HCT116 (cell line): Measurements from ENCODE around the gene THAP11. TPM values are rescaled to one million over a fixed set of nuclear protein-coding genes. Genes with fewer than 3 reads are reported as not detected.

Experiments
- ATAC-seq: fragments of 200-7000 bp; cut with Tn5 transposase; 2 replicates; pipeline ENCODE4 v1.9.1; 2020; ENCODE audit warnings: mild to moderate bottlenecking, moderate library complexity
- BruUV-seq: library from RNA; stranded (reverse); fragments of 400-500 nt; replicated peaks from 2 replicates; lab custom pipeline; 2021; lab: Mats Ljungman, UMichigan
- CTCF ChIA-PET: fragments of 300-600 bp; sonication (Branson Sonifier 250); formaldehyde crosslinking; loops from one replicate; lab custom pipeline; 2021; ENCODE audit warnings: antibody characterized with exemption; lab: Charles Lee
- POLR2A ChIA-PET: fragments of 300-600, 350-600 bp; sonication (Branson Sonifier 250); formaldehyde crosslinking; loops from one replicate; lab custom pipeline; 2021; ENCODE audit warnings: antibody characterized with exemption; lab: Charles Lee
- RAD21 ChIA-PET, 2 experiments: fragments of 300-600 bp; sonication (Branson Sonifier 250); formaldehyde crosslinking; loops; one replicate each; lab custom pipeline; 2023; ENCODE audit warnings: low total read pairs in 2 of 2; ENCODE audit not compliant: uncharacterized antibody in 2 of 2, unreplicated experiment in 2 of 2, low non-redundant PET in 1 of 2; lab: Charles Lee
- DNase-seq: peaks from one replicate; pipeline ENCODE4 v3.0.0-alpha.2; 2010; ENCODE audit warnings: low read depth, low spot score
- H2AFZ ChIP-seq: fragments of 200-600 bp; shearing (Covaris generic), sonication (generic); 2 replicates; pipeline ENCODE4 v1.6.1; 2017; ENCODE audit warnings: low read depth, mixed run types, mixed read lengths, antibody characterized with exemption, low read length; ENCODE audit not compliant: poor library complexity, severe bottlenecking
- H3K27ac ChIP-seq: 2 replicates; pipeline ENCODE4 v1.5.1; 2012; ENCODE audit warnings: low read depth, low read length
- H3K27me3 ChIP-seq: fragments of 200-600 bp; sonication (generic); 2 replicates; pipeline ENCODE4 v1.6.1; 2016; ENCODE audit warnings: mixed run types, low read length, mixed read lengths; ENCODE audit not compliant: insufficient read depth
- H3K36me3 ChIP-seq, 2 experiments: fragments of 200-500 bp in 1 of 2; fragments of 200-600 bp in 1 of 2; sonication (Bioruptor generic) in 1 of 2; sonication (generic) in 1 of 2; 2 replicates each; pipeline versions ENCODE4 v1.5.1 to v1.6.1; 2014 to 2016; ENCODE audit warnings: low read length in 2 of 2, inconsistent platforms in 1 of 2, mixed read lengths in 1 of 2, mixed run types in 1 of 2; ENCODE audit not compliant: insufficient read depth in 2 of 2, control insufficient read depth in 1 of 2
- H3K4me1 ChIP-seq, 2 experiments: fragments of 200-600 bp in 1 of 2; sonication (generic) in 1 of 2; 2 replicates each; pipeline versions ENCODE4 v1.5.1 to v1.6.1; 2012 to 2017; ENCODE audit warnings: low read length in 2 of 2, inconsistent platforms in 1 of 2, mild to moderate bottlenecking in 1 of 2, mixed read lengths in 1 of 2, mixed run types in 1 of 2, moderate library complexity in 1 of 2; ENCODE audit not compliant: insufficient read depth in 2 of 2, control insufficient read depth in 1 of 2
- H3K4me2 ChIP-seq: fragments of 200-600 bp; sonication (generic); 2 replicates; pipeline ENCODE4 v1.6.1; 2017; ENCODE audit warnings: mixed run types, low read length, mixed read lengths
- H3K4me3 ChIP-seq, 2 experiments: fragments of 200-600 bp in 1 of 2; sonication (generic) in 1 of 2; replicated peaks in 1 of 2; 2 replicates each; pipeline ENCODE4 v1.5.1; 2011 to 2016; ENCODE audit warnings: low read length in 2 of 2, control low read depth in 1 of 2, low read depth in 1 of 2, mild to moderate bottlenecking in 1 of 2, mixed read lengths in 1 of 2, mixed run types in 1 of 2
- H3K79me2 ChIP-seq: fragments of 200-600 bp; sonication (generic); 2 replicates; pipeline ENCODE4 v1.6.1; 2017; ENCODE audit warnings: mild to moderate bottlenecking, mixed run types, low read length, moderate library complexity, mixed read lengths; ENCODE audit not compliant: insufficient read depth
- H3K9ac ChIP-seq: fragments of 200-600 bp; sonication (generic); 2 replicates; pipeline ENCODE4 v1.6.1; 2016; ENCODE audit warnings: low read length, mixed read lengths
- H3K9me2 ChIP-seq: fragments of 200-600 bp; sonication (generic), shearing (Covaris generic); 2 replicates; pipeline ENCODE4 v1.6.1; 2017; ENCODE audit warnings: mixed run types, mild to moderate bottlenecking, moderate library complexity; ENCODE audit not compliant: insufficient read depth
- H3K9me3 ChIP-seq, 2 experiments: fragments of 200-500 bp in 1 of 2; fragments of 200-600 bp in 1 of 2; sonication (Bioruptor generic) in 1 of 2; sonication (generic) in 1 of 2; 2 replicates each; pipeline ENCODE4 v1.6.1; 2014 to 2017; ENCODE audit warnings: low read length in 2 of 2, mixed read lengths in 2 of 2, inconsistent platforms in 1 of 2, low read depth in 1 of 2, mild to moderate bottlenecking in 1 of 2, mixed run types in 1 of 2, moderate library complexity in 1 of 2; ENCODE audit not compliant: control insufficient read depth in 1 of 2, insufficient read depth in 1 of 2
- H4K20me1 ChIP-seq: fragments of 200-600 bp; sonication (generic), shearing (Covaris generic); 2 replicates; pipeline ENCODE4 v1.6.1; 2017; ENCODE audit warnings: mixed run types, mild to moderate bottlenecking, moderate library complexity; ENCODE audit not compliant: insufficient read depth
- ATF3 ChIP-seq: IDR thresholded peaks from 2 replicates; pipeline ENCODE4 v1.6.1; 2012
- CBX3 ChIP-seq: IDR thresholded peaks from 2 replicates; pipeline ENCODE4 v1.6.1; 2012; ENCODE audit warnings: low read depth
- CEBPB ChIP-seq: IDR thresholded peaks from 2 replicates; pipeline ENCODE4 v1.6.1; 2012; ENCODE audit warnings: low read depth
- CTCF ChIP-seq, 3 experiments: fragments of 200-600 bp in 1 of 3; sonication (generic) in 1 of 3; IDR thresholded peaks in 2 of 3; conservative IDR thresholded peaks in 1 of 3; 2 replicates each; pipeline ENCODE4 v1.5.1; 2012 to 2017; ENCODE audit warnings: low read depth in 2 of 3, low read length in 2 of 3, antibody characterized with exemption in 1 of 3, borderline replicate concordance in 1 of 3, control low read depth in 1 of 3, mild to moderate bottlenecking in 1 of 3, mixed read lengths in 1 of 3, mixed run types in 1 of 3, moderate library complexity in 1 of 3; ENCODE audit not compliant: insufficient read depth in 1 of 3
- EGR1 ChIP-seq: IDR thresholded peaks from 2 replicates; pipeline ENCODE4 v1.6.1; 2012; ENCODE audit warnings: low read depth
- ELF1 ChIP-seq: IDR thresholded peaks from 2 replicates; pipeline ENCODE4 v1.6.1; 2012; ENCODE audit warnings: low read depth, borderline replicate concordance
- EZH2 ChIP-seq: fragments of 200-600 bp; sonication (generic); IDR thresholded peaks from 2 replicates; pipeline ENCODE4 v1.6.1; 2017; ENCODE audit warnings: antibody characterized with exemption, mixed run types
- JUND ChIP-seq: IDR thresholded peaks from 2 replicates; pipeline ENCODE4 v1.6.1; 2012
- POLR2A ChIP-seq: IDR thresholded peaks from 2 replicates; pipeline ENCODE4 v1.7.0; 2011; ENCODE audit warnings: borderline replicate concordance; ENCODE audit not compliant: insufficient read depth, insufficient read length; ENCODE audit errors: extremely low read depth
- POLR2AphosphoS5 ChIP-seq: IDR thresholded peaks from 2 replicates; pipeline ENCODE4 v1.6.1; 2011; ENCODE audit warnings: mild to moderate bottlenecking, low read depth, low read length, moderate library complexity
- RAD21 ChIP-seq: IDR thresholded peaks from 2 replicates; pipeline ENCODE4 v1.6.1; 2012; ENCODE audit warnings: low read depth, mild to moderate bottlenecking
- SIN3A ChIP-seq: IDR thresholded peaks from 2 replicates; pipeline ENCODE4 v1.6.1; 2012; ENCODE audit warnings: low read depth
- SP1 ChIP-seq: IDR thresholded peaks from 2 replicates; pipeline ENCODE4 v1.6.1; 2012; ENCODE audit warnings: low read depth
- ZNF274 ChIP-seq: fragments of 200-500 bp; sonication (Bioruptor generic); IDR thresholded peaks from 2 replicates; pipeline ENCODE4 v1.6.1; 2014; ENCODE audit warnings: mild to moderate bottlenecking, low read depth, low read length, inconsistent platforms
- intact Hi-C: fragments of 100-400 bp; cut with micrococcal nuclease; formaldehyde crosslinking; loops from 2 replicates; pipeline ENCODE4 v1.10.0; 2022
- total RNA-seq: library from RNA; stranded (reverse); gene quantifications from one replicate; pipeline ENCODE4 v1.2.1, GENCODE V29; 2021; ENCODE audit not compliant: unreplicated experiment
- TF ChIP-seq, protein P1 (sequence below): IDR thresholded peaks from 2 replicates; pipeline ENCODE4 v1.6.1; 2011; ENCODE audit warnings: mild to moderate bottlenecking, low read length, moderate library complexity; ENCODE audit not compliant: insufficient replicate concordance; ENCODE audit errors: extremely low read depth
- TF ChIP-seq, protein P2 (sequence below): IDR thresholded peaks from 2 replicates; pipeline ENCODE4 v1.6.1; 2012

Gene THAP11
- total RNA-seq, 1 experiment from 2014 or later = 25.4 TPM

DNA sequence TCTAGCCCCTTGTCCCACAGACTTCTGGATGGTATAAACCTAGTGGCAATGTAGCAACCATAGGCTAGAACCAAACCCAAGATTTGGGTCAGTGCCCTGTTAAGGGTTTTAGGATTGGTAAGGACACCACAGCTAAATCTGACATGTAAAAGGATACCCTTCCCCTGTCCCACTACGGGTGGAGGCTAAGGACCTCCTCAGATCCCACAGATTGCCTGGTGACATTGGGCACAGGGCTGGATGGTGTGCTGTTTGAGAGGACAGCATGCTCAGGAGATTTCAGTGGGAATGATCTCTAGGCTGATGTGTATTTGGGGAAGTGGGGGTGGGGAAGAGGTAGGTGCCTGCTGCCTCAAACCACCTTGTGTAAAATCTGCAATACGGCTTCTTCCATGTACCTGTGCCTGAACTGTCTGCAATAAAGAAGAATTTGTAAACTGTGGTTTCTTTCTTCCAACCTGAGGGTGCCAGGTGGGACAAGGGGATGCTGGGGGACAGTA is 30.1 kb downstream of the THAP11 start:
- no peaks in the 10 kb centered on the region for H3K9me2 ChIP-seq
- H4K20me1 ChIP-seq = no peaks in the 10 kb centered on the region
- BruUV-seq = no TSS peak
- no peak for ATAC-seq
- H3K9ac ChIP-seq = peak overlapping the region; percentile 93; the same call in 1 of the 2 replicates
- H3K27me3 ChIP-seq = no peaks in the 10 kb centered on the region
- H3K4me1 ChIP-seq = peaks cover 7 to 17% of the 10 kb centered on the region in 2 experiments
- TF ChIP-seq EGR1 (no peak), ELF1 (no peak), ATF3 (no peak), POLR2AphosphoS5 (no peak), CTCF (IDR thresholded peaks at IDR 0.05 in 2 of 3, conservative IDR thresholded peaks at IDR 0.05 in 1 of 3; ENCODE audit: borderline replicate concordance in 1 of 3, insufficient read depth in 1 of 3, low read depth in 2 of 3, low read length in 2 of 3) (no peak), EZH2 (no peak), RAD21 (no peak), SIN3A (no peak), POLR2A (no peak), ZNF274 (no peak), SP1 (no peak), CEBPB (no peak), CBX3 (no peak), JUND (no peak)
- TF ChIP-seq, protein P1, sequence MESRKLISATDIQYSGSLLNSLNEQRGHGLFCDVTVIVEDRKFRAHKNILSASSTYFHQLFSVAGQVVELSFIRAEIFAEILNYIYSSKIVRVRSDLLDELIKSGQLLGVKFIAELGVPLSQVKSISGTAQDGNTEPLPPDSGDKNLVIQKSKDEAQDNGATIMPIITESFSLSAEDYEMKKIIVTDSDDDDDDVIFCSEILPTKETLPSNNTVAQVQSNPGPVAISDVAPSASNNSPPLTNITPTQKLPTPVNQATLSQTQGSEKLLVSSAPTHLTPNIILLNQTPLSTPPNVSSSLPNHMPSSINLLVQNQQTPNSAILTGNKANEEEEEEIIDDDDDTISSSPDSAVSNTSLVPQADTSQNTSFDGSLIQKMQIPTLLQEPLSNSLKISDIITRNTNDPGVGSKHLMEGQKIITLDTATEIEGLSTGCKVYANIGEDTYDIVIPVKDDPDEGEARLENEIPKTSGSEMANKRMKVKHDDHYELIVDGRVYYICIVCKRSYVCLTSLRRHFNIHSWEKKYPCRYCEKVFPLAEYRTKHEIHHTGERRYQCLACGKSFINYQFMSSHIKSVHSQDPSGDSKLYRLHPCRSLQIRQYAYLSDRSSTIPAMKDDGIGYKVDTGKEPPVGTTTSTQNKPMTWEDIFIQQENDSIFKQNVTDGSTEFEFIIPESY = no peak
- TF ChIP-seq, protein P2, sequence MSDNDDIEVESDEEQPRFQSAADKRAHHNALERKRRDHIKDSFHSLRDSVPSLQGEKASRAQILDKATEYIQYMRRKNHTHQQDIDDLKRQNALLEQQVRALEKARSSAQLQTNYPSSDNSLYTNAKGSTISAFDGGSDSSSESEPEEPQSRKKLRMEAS = no peak
- H3K9me3 ChIP-seq = no peaks in the 10 kb centered on the region
- intact Hi-C loops = no loop called here
- H2AFZ ChIP-seq = no peak overlapping the region
- POLR2A ChIA-PET = no interaction called here
- H3K79me2 ChIP-seq = peaks cover 39% of the 10 kb centered on the region
- peak overlapping the region; percentile 70 for H3K27ac ChIP-seq
- RAD21 ChIA-PET = no interaction called here
- peak overlapping the region in 1 of 2 experiments; percentile 82; a peak in 2 of 4 replicates for H3K4me3 ChIP-seq
- peaks cover 31 to 33% of the 10 kb centered on the region in 2 experiments; a peak in 3 of 4 replicates for H3K36me3 ChIP-seq
- DNase-seq = no peak
- CTCF ChIA-PET = interaction anchor here (1.2 to 1.5 kb wide), 2 partner anchors 12 to 56 kb away, joined by 6 read pairs; partner anchors contain the start of gene NRN1L
- peak overlapping the region; percentile 99 for H3K4me2 ChIP-seq
